Measurements from ENCODE around the gene PPP1R2B. TPM values are rescaled to one million over a fixed set of nuclear protein-coding genes. Genes with fewer than 3 reads are reported as not detected.
"Not testable (repeated sequence)": the region's sequence is repeated elsewhere in the genome, so short reads cannot be mapped to it uniquely, and the experiment has no call there.

The PPP1R2B gene
- 0.10 TPM for polyA plus RNA-seq (ENCODE audit: insufficient read length)
- long read RNA-seq, donor 1: 0 reads
- long read RNA-seq, donor 2: 0 reads
- long read RNA-seq, donor 3: 0 reads
- long read RNA-seq, donor 4: 0 reads
- long read RNA-seq, donor 5: 0 reads
- long read RNA-seq, donor 6: 0 reads
- long read RNA-seq, donor 7: 0 reads
- long read RNA-seq, donor 8: 0 reads

GRCh38 chr5:156850206-156850751 lies at the start of gene PPP1R2B:
TSS of gene PPP1R2B (plus strand) at chr5:156850295. CDS start at chr5:156850563, 268 bp downstream.
- DNase-seq: no peak

DNA sequence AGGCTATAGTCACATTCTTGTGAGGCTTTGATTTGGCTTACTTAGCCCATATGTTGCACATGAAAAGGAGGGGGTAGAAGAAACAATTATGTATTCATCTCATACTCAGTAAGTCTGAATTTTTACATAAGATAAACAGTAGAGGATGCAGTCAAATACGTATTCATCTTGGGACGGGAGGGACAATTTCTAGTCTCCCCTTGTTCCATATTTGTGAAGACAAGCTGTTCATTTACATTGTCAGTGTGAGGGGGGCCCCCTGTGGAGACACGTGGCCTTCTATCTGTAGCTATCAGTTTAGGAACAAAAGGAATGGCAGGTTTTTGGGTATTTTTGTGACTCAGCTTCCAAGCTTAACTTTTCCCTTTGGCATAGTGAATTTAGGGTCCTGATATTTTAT lies 49.2 kb upstream of the PPP1R2B start:
- DNase-seq: no peak

DNA sequence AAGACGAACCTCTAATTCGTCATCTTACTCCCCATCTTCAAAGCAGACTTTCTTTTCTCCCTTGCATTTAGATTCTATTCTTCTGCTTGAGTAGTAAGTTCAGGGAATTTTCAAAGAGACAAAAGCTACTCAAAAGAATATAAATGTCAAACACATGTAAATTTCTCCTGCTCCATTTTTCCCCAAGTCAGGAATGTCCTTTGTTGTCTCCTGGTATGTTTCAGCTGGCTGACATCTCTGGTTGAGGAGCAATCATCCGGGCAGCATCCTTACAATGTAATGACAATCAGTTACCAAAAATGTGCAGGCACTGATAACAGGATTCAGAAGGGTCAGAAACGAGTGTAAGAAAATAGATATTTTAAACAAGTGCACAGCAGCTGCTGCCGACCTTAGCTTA lies 47.6 kb upstream of the PPP1R2B start:
- DNase-seq: no peak

DNA sequence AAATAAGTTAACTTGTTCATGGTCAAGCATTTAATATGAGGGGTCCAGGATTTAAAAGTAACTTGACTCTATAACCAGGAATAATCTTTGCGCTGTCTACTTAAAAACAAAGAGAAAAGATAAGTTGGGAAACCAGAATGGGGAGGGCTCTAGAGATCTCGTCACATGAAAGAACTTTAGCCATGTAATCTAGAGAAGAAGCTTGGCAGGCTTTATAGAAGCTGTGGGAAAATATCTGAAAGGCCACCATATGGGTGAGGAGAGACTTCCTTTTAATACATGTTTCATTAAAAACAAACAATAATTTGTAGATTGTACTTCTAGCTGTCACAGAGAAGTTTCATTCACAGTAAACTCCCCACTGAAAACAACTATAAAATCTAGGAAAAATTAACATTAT lies 46.7 kb upstream of the PPP1R2B start:
- no peak for DNase-seq

DNA sequence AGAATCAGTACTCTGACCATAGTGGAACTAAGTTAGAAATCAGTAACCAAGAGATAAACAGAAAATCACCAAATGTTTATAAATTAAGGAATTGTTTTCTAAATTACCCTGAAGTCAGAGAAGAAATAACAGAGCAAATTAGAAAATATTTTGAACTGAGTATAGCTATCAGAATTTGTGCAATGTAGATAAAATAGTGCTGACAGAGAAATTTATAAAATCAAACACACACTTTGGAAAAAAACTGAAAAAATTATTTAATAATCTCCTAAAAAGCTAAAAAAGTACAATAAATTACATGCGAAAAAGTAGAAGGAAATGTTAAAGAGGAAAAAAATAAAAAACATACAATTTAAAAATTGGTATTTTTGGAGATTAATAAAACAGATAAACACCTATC lies 37.1 kb upstream of the PPP1R2B start:
- no peak for DNase-seq

- DNase-seq: peak; percentile 15
These were observed 34.0 kb upstream of the PPP1R2B start for GRCh38 chr5:156815988-156816599.

DNA sequence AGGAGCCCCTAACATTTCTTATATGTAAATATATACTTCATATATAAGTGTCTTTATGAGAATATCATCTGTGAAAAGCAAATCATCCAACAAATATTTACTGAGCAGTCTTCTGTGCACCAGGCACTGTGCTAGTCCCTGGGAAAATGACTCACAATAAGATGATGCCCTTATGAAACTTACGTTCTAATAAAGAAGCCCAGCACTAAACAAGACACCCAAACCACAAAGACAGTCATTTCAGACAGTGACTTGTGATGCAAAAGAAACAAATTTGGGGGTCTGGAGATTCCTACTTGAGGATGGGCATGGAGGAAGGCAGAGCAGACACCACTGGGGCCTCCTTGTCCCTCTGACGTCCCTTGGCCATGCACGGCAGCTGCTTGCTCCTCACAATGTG lies 30.6 kb upstream of the PPP1R2B start:
- no peak for DNase-seq

DNA sequence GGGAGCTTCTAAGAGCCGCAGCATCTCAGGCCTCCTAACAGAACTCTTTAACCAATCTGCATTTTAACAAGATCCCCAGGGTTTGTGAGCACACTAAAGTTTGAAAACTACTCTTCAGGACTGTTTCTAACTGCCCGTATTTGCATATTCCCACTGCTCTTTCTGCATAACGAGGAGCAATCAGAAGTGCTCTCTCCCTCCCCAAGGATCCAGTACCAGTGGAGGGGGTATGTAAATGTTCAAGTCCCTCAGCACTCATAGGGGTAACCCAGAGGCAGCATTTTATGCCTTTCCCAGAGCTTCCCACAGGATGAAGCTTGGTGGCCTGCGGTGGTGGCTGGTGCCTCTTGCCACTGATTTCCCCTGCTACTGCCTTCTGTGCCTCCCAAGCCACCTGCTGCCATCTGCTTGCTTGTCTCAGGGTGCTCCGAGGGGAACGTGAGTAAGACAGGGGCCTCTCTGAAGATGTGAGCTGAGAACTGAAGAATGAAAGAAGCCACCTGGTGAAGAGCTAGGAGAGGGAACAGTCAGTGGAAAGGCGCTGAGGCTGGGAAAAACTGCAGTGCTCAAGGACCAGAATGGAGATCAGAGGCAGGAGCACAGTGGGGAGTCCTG lies 30.0 kb upstream of the PPP1R2B start:
- DNase-seq: no peak

DNA sequence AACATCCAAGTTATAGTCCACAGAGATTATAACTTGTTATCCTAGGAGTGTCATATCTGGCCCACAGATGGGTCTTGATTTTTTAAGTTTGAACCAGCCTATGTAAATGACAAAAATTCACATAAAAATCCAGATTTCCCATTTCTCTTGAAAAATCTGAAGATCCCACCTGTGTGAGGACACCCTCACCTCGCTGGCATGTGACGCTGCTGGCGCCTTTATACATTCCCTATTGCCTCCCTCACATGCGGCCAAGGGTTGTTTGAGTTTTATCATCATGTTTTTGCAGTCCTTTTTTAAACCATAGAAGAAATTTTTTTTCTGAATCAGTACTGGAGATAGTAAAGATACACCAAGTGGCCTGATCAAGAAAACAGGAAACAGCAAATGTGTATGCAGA lies 25.9 kb upstream of the PPP1R2B start:
- DNase-seq: no peak

DNA sequence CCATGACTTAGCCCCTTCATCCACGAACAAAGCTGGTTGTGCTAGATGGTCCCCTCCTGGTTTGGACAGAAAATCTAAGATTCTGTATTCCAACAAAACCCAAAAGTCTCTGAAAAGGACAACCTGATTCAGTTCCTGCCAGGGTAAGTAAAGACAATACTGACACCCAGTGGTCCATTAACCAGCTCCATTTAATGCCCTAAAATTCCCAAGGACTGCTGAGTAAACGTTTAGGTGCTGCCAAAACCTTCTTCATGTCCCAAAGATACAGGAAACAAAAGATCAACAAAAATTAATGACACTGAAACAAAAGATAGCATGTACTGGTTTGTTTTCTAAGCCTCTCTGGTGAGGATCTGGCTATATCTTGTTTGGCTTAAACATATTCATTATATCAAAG lies 25.3 kb upstream of the PPP1R2B start:
- DNase-seq: peak; percentile 40

GRCh38 chr5:156825688-156826087 lies 24.4 kb upstream of the PPP1R2B start:
- no peak for DNase-seq

DNA sequence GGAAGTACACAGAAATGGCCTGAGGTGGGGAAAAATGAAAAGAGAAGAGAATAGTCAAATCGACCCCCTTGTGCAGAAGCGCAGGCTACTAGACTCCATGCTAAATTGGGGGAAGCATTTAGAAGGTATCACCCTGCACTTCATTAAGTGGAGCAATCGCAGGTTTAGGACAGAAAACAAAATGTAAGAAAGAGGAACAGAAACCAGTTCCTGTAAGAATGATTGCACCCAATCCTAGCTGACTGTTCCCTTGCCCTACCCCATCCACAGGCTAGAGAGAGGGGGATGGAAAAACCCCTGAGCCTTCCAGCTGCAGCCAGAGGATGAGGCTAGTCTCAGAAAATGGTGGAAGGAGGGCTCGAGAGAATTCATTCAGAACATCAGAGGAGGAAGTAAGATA lies 23.9 kb upstream of the PPP1R2B start:
- DNase-seq: no peak

GRCh38 chr5:156834916-156835315 lies 15.2 kb upstream of the PPP1R2B start:
- no peak for DNase-seq

DNA sequence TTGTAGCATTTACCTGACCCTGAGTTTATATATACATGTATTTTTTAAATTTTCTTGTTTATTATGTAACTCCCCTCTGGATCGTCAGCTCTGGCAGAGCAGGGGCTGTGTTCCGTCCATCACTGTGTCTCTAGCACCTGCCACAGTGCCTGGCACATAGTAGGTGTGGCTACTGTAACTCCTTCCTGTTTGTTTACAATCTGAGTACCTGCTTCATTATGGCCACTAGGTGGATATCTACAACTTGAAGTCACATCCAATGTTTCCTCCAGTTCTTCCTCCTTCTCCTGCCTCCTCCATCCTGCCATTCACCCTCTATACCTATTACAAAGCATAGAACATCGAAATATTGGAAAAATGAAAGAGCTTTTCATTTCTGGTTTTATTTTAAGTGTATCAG lies 14.2 kb upstream of the PPP1R2B start:
- DNase-seq: no peak

DNA sequence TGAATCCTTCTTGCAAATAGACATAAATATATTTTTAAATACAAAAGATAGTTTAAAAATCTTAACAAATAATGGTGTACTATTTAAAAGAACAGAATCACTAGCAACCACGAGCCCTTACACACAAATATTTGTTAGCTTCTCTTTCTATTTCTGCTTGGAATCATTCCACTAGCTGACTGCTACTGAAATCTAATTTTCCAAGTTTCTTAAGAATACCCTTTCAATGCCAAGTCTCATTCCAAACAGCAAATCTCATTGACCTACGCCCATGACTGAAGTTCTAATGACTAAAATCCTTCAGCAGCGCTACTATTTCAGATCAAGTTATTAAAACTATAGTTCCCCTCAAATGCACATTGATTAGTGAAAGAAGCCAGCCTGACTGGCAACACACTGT lies 13.2 kb upstream of the PPP1R2B start:
- DNase-seq: no peak

- no peak for DNase-seq
These were observed 11.1 kb upstream of the PPP1R2B start for GRCh38 chr5:156838961-156839360.

DNA sequence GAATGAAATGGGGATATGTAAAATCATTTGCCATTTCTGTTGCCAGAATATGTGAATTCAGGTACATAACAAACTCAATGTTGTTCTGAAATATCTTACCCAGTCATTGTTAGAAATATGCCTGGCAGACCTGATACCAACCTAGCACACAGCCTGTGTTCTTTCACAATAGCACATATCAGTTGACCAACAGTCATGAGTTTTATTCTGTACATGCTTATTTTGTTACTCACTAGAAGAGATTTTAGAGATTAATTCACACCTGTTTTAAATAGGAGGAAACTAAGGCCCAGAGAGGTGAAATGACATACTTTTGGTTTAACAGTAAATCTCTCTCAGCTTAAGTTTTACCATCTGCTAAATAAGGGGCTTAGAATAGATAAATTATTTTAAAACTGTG lies 8.4 kb upstream of the PPP1R2B start:
- no peak for DNase-seq

GRCh38 chr5:156846914-156847313 lies 3.2 kb upstream of the PPP1R2B start:
- DNase-seq: no peak

DNA sequence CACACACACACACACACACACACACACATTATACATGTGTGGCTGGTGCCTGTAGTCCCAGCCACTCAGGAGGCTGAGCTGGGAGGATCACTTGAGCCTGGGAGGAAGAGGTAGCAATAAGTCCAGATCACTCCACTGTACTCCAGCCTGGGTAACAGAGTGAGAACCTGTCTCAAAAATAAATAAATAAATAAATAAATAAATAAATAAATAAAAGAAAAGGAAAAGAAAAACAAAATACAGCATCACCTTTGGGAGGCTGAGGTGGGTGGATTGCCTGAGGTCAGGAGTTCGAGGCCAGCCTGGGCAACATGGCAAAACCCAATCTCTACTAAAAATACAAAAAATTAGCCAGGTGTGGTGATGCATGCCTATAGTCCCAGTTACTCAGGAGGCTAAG lies 1.6 kb upstream of the PPP1R2B start:
- not testable (repeated sequence) for DNase-seq

- no peak for DNase-seq
These were observed 1.8 kb downstream of the PPP1R2B start for GRCh38 chr5:156851880-156852279.

- not testable (repeated sequence) for DNase-seq
These were observed 3.0 kb downstream of the PPP1R2B start for GRCh38 chr5:156853055-156853454.

DNA sequence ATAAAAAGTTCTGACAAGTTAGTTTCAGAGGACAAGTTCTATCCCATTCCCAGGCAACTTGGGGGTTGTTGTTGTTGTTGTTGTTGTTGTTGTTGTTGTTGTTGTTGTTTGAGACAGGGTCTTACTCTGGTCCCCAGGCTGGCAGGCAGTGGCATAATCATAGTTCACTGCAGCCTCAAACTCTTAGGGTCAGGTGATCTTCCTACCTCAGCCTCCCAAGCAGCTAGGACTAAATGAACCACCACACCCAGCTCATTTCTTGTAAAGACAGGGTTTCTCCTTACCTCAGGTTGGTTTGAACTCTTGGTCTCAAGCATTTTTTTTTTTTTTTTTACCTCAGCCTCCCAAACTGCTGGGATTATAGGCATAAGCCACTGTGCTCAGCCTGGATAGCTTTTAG lies 15.3 kb downstream of the PPP1R2B start:
- no peak for DNase-seq

DNA sequence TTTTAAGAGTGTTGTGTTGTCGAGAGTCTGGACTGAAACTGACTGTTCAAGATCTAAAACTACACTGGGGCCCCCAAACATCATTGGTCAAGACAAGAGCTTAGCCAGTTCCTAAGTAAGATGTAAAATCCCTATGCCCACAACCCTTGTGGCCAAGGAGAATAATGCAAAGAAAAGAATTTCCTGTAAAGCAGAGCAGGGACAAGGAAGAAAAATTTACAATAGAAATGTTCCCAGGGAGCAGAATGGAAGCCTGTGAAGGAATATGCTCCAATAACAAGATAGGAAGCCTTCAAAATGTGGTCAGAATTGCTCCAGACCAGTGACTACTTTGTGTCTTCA lies 20.4 kb downstream of the PPP1R2B start:
- no peak for DNase-seq

- DNase-seq: no peak
These were observed 21.1 kb downstream of the PPP1R2B start for GRCh38 chr5:156871212-156871611.
